Activated CD8-positive, alpha-beta T cell treated with anti-CD3 and anti-CD28 coated beads for 36 hours (primary cell): ENCODE measurements around the gene FOXO6. TPM values are rescaled to one million over a fixed set of nuclear protein-coding genes. Genes with fewer than 3 reads are reported as not detected.

Experiments
- ATAC-seq: fragments of 200-7000 bp; cut with Tn5 transposase; one replicate; pipeline ENCODE4 v1.10.0; 2021; ENCODE audit warnings: mild to moderate bottlenecking, moderate library complexity
- CTCF ChIA-PET: fragments of 350-600 bp; sonication (Branson Sonifier 250); formaldehyde crosslinking; loops from one replicate; lab custom pipeline; 2021; ENCODE audit warnings: antibody characterized with exemption; lab: Charles Lee
- POLR2A ChIA-PET: fragments of 350-600 bp; sonication (Branson Sonifier 250); formaldehyde crosslinking; loops from one replicate; lab custom pipeline; 2021; ENCODE audit warnings: antibody characterized with exemption; lab: Charles Lee
- DNase-seq: peaks from one replicate; pipeline ENCODE4 v3.0.0-alpha.2; 2020
- H3K27ac Mint-ChIP-seq: one replicate; pipeline ENCODE4 v1.8.0; 2021; ENCODE audit warnings: mild to moderate bottlenecking, mixed read lengths
- H3K27me3 Mint-ChIP-seq: one replicate; pipeline ENCODE4 v1.8.0; 2021; ENCODE audit warnings: mixed read lengths
- H3K36me3 Mint-ChIP-seq: one replicate; pipeline ENCODE4 v1.8.0; 2021; ENCODE audit warnings: low read depth, mixed read lengths
- H3K4me1 Mint-ChIP-seq: one replicate; pipeline ENCODE4 v1.8.0; 2021; ENCODE audit warnings: low read depth, mixed read lengths
- H3K4me3 Mint-ChIP-seq: one replicate; pipeline ENCODE4 v1.8.0; 2021; ENCODE audit warnings: mild to moderate bottlenecking, moderate library complexity, mixed read lengths
- H3K9me3 Mint-ChIP-seq: one replicate; pipeline ENCODE4 v1.8.0; 2021; ENCODE audit warnings: mixed read lengths
- CTCF ChIP-seq: fragments of 200-600 bp; IDR thresholded peaks from one replicate; pipeline ENCODE4 v1.8.0; 2022; ENCODE audit warnings: antibody characterized with exemption, mild to moderate bottlenecking
- intact Hi-C: fragments of 100-400 bp; cut with micrococcal nuclease; formaldehyde crosslinking; loops from one replicate; pipeline ENCODE4 v1.10.0; 2022
- total RNA-seq, 2 experiments: library from RNA; stranded (reverse); gene quantifications; one replicate each; pipeline ENCODE4 v1.2.3, GENCODE V29; 2021

Gene FOXO6
- total RNA-seq, 2 experiments from 2014 or later: 0.49 to 0.68 TPM

- H3K4me1 Mint-ChIP-seq: no peaks in the 10 kb centered on the region
- H3K27me3 Mint-ChIP-seq: peaks cover 6% of the 10 kb centered on the region
- POLR2A ChIA-PET: interaction anchor here (1.9 kb wide), 1 partner anchor 10 kb away, joined by 5 read pairs; no protein-coding TSS in a partner anchor
Measured at GRCh38 chr1:41351262-41352151, 9.7 kb upstream of the FOXO6 start.

GRCh38 chr1:41353744-41354143, 7.5 kb upstream of the FOXO6 start:
- no peaks in the 10 kb centered on the region for H3K9me3 Mint-ChIP-seq
- H3K4me1 Mint-ChIP-seq: no peaks in the 10 kb centered on the region
- no peaks in the 10 kb centered on the region for H3K36me3 Mint-ChIP-seq
- no peak for ATAC-seq
- no peak for TF ChIP-seq CTCF
- ChIA-PET CTCF (interaction anchor here (1.3 kb wide), 2 partner anchors 8 to 71 kb away, joined by 4 read pairs; no protein-coding TSS in a partner anchor), POLR2A (interaction anchor here (1.1 kb wide), 1 partner anchor 26 kb away, joined by 3 read pairs; no protein-coding TSS in a partner anchor)
- no peak overlapping the region for H3K27ac Mint-ChIP-seq
- peaks cover 8% of the 10 kb centered on the region for H3K27me3 Mint-ChIP-seq
- no peak for DNase-seq
- no peak overlapping the region for H3K4me3 Mint-ChIP-seq
- intact Hi-C loops: no loop called here

More at GRCh38 chr1:41351262-41352151, 9.7 kb upstream of the FOXO6 start:
- intact Hi-C loops: no loop called here
- TF ChIP-seq CTCF: no peak
- no peak for DNase-seq
- CTCF ChIA-PET: interaction anchor here (1.0 to 1.4 kb wide), 2 partner anchors 69 to 81 kb away, joined by 4 read pairs; no protein-coding TSS in a partner anchor
- Mint-ChIP-seq H3K4me3 (no peak overlapping the region), H3K36me3 (no peaks in the 10 kb centered on the region), H3K27ac (no peak overlapping the region), H3K9me3 (no peaks in the 10 kb centered on the region)
- ATAC-seq: no peak

GRCh38 chr1:41354956-41355355, 6.3 kb upstream of the FOXO6 start:
- no peak for ATAC-seq
- Mint-ChIP-seq H3K9me3 (no peaks in the 10 kb centered on the region), H3K27me3 (peaks cover 7% of the 10 kb centered on the region), H3K4me1 (no peaks in the 10 kb centered on the region), H3K27ac (no peak overlapping the region), H3K36me3 (no peaks in the 10 kb centered on the region), H3K4me3 (no peak overlapping the region)
- no peak for TF ChIP-seq CTCF
- POLR2A ChIA-PET: no interaction called here
- CTCF ChIA-PET: interaction anchor here (0.9 to 1.3 kb wide), 4 partner anchors 9 to 63 kb away, joined by 3 to 4 read pairs (median 4); no protein-coding TSS in a partner anchor
- intact Hi-C loops: no loop called here
- no peak for DNase-seq

GRCh38 chr1:41355356-41355755, 5.9 kb upstream of the FOXO6 start:
- H3K4me3 Mint-ChIP-seq: no peak overlapping the region
- ChIA-PET CTCF (interaction anchor here (0.9 to 1.3 kb wide), 5 partner anchors 8 to 62 kb away, joined by 3 to 4 read pairs (median 3); no protein-coding TSS in a partner anchor), POLR2A (interaction anchor here (1.1 kb wide), 1 partner anchor 113 kb away, joined by 3 read pairs; the partner anchor contains the start of gene SCMH1)
- no peak for TF ChIP-seq CTCF
- no peak overlapping the region for H3K27ac Mint-ChIP-seq
- no peaks in the 10 kb centered on the region for H3K4me1 Mint-ChIP-seq
- intact Hi-C loops: no loop called here
- no peak for DNase-seq
- ATAC-seq: no peak
- peaks cover 7% of the 10 kb centered on the region for H3K27me3 Mint-ChIP-seq
- H3K9me3 Mint-ChIP-seq: no peaks in the 10 kb centered on the region
- H3K36me3 Mint-ChIP-seq: no peaks in the 10 kb centered on the region
